MCF 10A (cell line): ENCODE measurements around the gene TRIM27. TPM values are rescaled to one million over a fixed set of nuclear protein-coding genes. Genes with fewer than 3 reads are reported as not detected.
"Not testable (repeated sequence)": the region's sequence is repeated elsewhere in the genome, so short reads cannot be mapped to it uniquely, and the experiment has no call there.

Experiments used
- BruUV-seq: library from RNA; stranded (reverse); fragments of 400-500 nt; replicated peaks from 2 replicates; lab custom pipeline; 2021; lab: Mats Ljungman, UMichigan
- CTCF ChIA-PET: fragments of 300-600 bp; sonication (Branson Sonifier 250); formaldehyde crosslinking; extraction: SDS; loops from one replicate; lab custom pipeline; 2021; ENCODE audit warnings: antibody characterized with exemption, inconsistent platforms; lab: Yijun Ruan, JAX
- POLR2A ChIA-PET: fragments of 300-600, 350-650 bp; sonication (Branson Sonifier 250); formaldehyde crosslinking; extraction: SDS; loops from one replicate; lab custom pipeline; 2020; ENCODE audit warnings: antibody characterized with exemption, inconsistent platforms; lab: Yijun Ruan, JAX
- DNase-seq: peaks from one replicate; pipeline ENCODE4 v3.0.0-alpha.2; 2018; ENCODE audit not compliant: unreplicated experiment
- H3K27ac Mint-ChIP-seq: one replicate; pipeline ENCODE4 v1.8.0; 2022; ENCODE audit warnings: mild to moderate bottlenecking, low read depth, mixed read lengths; ENCODE audit not compliant: unreplicated experiment
- H3K27me3 Mint-ChIP-seq: one replicate; pipeline ENCODE4 v1.8.0; 2022; ENCODE audit warnings: mixed read lengths; ENCODE audit not compliant: insufficient read depth, unreplicated experiment
- H3K36me3 Mint-ChIP-seq: one replicate; pipeline ENCODE4 v1.8.0; 2022; ENCODE audit warnings: mild to moderate bottlenecking, moderate library complexity, mixed read lengths; ENCODE audit not compliant: insufficient read depth, unreplicated experiment
- H3K4me1 Mint-ChIP-seq: one replicate; pipeline ENCODE4 v1.8.0; 2022; ENCODE audit warnings: mixed read lengths; ENCODE audit not compliant: insufficient read depth, unreplicated experiment
- H3K4me3 Mint-ChIP-seq: one replicate; pipeline ENCODE4 v1.8.0; 2022; ENCODE audit warnings: mild to moderate bottlenecking, moderate library complexity, mixed read lengths; ENCODE audit not compliant: unreplicated experiment
- H3K9me3 Mint-ChIP-seq: one replicate; pipeline ENCODE4 v1.8.0; 2022; ENCODE audit warnings: mixed read lengths; ENCODE audit not compliant: unreplicated experiment
- intact Hi-C: fragments of 100-400 bp; cut with micrococcal nuclease; formaldehyde crosslinking; loops from 2 replicates; pipeline ENCODE4 v1.14.1; 2022
- total RNA-seq: library from RNA; stranded (reverse); gene quantifications from 2 replicates; pipeline ENCODE4 v1.2.3, GENCODE V29; 2022
- TF ChIP-seq, protein P1 (sequence below): fragments of 200-600 bp; IDR thresholded peaks from one replicate; pipeline ENCODE4 v1.8.0; 2022; ENCODE audit warnings: antibody characterized with exemption, mild to moderate bottlenecking; ENCODE audit not compliant: unreplicated experiment

TRIM27 gene
- total RNA-seq, 1 experiment from 2014 or later: 68.9 TPM

GRCh38 chr6:28867086-28867409 is 56.7 kb downstream of the TRIM27 start:
- Mint-ChIP-seq H3K4me1 (peaks cover 14% of the 10 kb centered on the region), H3K27ac (no peak overlapping the region), H3K4me3 (peak overlapping the region; percentile 68), H3K9me3 (no peaks in the 10 kb centered on the region), H3K36me3 (peaks cover 13% of the 10 kb centered on the region), H3K27me3 (no peaks in the 10 kb centered on the region)
- BruUV-seq: no TSS peak
- ChIA-PET CTCF (interaction anchor here (1.6 kb wide), 1 partner anchor 23 kb away, joined by 5 read pairs; no protein-coding TSS in a partner anchor), POLR2A (interaction anchor here (0.6 to 5.5 kb wide), 3 partner anchors 18 to 29 kb away, joined by 3 to 37 read pairs (median 8); no protein-coding TSS in a partner anchor)
- TF ChIP-seq, protein P1, sequence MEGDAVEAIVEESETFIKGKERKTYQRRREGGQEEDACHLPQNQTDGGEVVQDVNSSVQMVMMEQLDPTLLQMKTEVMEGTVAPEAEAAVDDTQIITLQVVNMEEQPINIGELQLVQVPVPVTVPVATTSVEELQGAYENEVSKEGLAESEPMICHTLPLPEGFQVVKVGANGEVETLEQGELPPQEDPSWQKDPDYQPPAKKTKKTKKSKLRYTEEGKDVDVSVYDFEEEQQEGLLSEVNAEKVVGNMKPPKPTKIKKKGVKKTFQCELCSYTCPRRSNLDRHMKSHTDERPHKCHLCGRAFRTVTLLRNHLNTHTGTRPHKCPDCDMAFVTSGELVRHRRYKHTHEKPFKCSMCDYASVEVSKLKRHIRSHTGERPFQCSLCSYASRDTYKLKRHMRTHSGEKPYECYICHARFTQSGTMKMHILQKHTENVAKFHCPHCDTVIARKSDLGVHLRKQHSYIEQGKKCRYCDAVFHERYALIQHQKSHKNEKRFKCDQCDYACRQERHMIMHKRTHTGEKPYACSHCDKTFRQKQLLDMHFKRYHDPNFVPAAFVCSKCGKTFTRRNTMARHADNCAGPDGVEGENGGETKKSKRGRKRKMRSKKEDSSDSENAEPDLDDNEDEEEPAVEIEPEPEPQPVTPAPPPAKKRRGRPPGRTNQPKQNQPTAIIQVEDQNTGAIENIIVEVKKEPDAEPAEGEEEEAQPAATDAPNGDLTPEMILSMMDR: no peak
- intact Hi-C loops: no loop called here
- no peak for DNase-seq

DNA sequence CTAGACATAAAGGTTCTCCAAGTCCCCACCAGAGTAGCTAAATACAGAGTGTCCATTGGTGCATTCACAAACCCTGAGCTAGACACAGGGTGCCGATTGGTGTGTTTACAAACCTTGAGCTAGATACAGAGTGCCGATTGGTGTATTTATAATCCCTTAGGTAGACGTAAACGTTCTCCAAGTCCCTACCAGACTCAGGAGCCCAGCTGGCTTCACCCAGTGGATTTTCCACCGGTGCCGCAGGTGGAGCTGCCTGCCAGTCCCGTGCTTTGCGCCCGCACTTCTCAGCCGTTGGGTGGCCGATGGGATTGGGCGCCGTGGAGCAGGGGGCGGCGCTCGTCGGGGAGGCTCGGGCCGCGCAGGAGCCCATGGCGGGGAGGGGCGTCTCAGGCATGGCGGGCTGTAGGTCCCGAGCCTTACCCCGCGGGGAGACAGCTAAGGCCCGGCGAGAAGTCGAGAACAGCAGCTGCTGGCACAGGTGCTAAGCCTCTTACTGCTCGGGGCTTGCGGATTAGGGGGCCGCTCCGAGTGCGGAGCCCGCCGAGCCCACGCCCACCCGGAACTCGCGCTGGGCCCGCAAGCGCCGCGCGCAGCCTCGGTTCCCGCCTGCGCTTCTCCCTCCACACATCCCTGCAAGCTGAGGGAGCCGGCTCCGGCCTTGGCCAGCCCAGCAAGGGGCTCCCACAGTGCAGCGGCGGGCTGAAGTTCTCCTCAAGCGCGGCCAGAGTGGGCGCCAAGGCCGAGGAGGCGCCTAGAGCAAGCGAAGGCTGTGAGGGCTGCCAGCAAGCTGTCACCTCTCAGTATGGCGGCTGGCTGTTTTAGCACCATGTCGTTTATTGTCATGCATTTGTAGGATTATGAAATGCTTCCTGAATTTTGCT is 57.3 kb downstream of the TRIM27 start:
- Mint-ChIP-seq H3K4me1 (peaks cover 14% of the 10 kb centered on the region), H3K36me3 (peaks cover 13% of the 10 kb centered on the region), H3K4me3 (peak overlapping the region; percentile 68)
- intact Hi-C loops, H3K27ac Mint-ChIP-seq, H3K27me3 Mint-ChIP-seq, BruUV-seq, H3K9me3 Mint-ChIP-seq, DNase-seq: not testable (repeated sequence)
- ChIA-PET CTCF (interaction anchor here (0.6 to 2.6 kb wide), 8 partner anchors 17 to 1723 kb away, joined by 3 to 21 read pairs (median 4); no protein-coding TSS in a partner anchor), POLR2A (interaction anchor here (0.6 to 5.5 kb wide), 7 partner anchors 10 to 1751 kb away, joined by 3 to 37 read pairs (median 6); partner anchors contain the start of genes MRPS18B, PPP1R10 and TRIM27)

DNA sequence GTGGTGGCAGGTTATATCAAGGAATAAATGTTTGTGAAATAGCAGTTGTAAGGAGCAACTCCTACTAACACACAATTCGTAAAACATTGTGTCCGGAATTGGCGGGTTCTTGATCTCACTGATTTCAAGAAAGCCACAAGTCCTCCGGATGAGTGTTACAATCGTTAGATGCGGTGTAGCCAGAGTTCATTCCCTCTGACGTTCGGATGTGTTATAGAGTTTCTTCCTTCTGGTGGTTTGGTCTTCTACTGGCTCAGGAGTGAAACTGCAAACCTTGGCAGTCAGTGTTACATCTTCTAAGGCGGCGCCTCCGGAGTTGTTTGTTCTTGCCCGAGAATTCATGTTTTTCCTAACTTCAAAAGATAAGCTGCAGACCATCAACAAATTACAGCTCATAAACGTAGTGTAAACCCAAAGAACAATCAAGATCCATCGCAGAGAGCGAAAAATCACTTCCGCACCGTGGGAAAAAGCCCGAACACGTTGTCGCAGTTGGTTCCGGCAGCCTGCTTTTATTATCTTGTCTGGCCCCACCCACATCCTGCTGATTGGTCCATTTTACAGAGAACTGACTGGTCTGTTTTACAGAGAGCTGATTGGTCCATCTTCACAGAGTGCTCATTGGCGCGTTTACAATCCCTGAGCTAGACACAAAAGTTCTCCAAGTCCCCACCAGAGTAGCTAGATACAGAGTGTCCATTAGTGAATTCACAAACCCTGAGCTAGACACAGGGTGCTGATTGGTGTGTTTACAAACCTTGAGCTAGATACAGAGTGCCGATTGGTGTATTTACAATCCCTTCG is 58.2 kb downstream of the TRIM27 start:
- intact Hi-C loops: no loop called here
- TF ChIP-seq, protein P1: no peak
- H3K4me1 Mint-ChIP-seq: peaks cover 14% of the 10 kb centered on the region
- no peaks in the 10 kb centered on the region for H3K9me3 Mint-ChIP-seq
- H3K27ac Mint-ChIP-seq: no peak overlapping the region
- BruUV-seq: no TSS peak
- H3K36me3 Mint-ChIP-seq: peaks cover 13% of the 10 kb centered on the region
- peak overlapping the region; percentile 68 for H3K4me3 Mint-ChIP-seq
- DNase-seq: no peak
- ChIA-PET POLR2A (interaction anchor here (0.8 to 5.5 kb wide), 6 partner anchors 11 to 1752 kb away, joined by 3 to 37 read pairs (median 7); partner anchors contain the start of genes MRPS18B, PPP1R10 and TRIM27), CTCF (interaction anchor here (0.6 to 2.6 kb wide), 10 partner anchors 18 to 1722 kb away, joined by 3 to 21 read pairs (median 4); no protein-coding TSS in a partner anchor)
- no peaks in the 10 kb centered on the region for H3K27me3 Mint-ChIP-seq

GRCh38 chr6:28864326-28864923 is 59.4 kb downstream of the TRIM27 start:
- ChIA-PET POLR2A (interaction anchor here (0.6 to 5.5 kb wide), 8 partner anchors 23 to 972 kb away, joined by 3 to 37 read pairs (median 12); partner anchors contain the start of gene TRIM27), CTCF (interaction anchor here (0.6 to 2.8 kb wide), 11 partner anchors 12 to 158 kb away, joined by 3 to 21 read pairs (median 4); no protein-coding TSS in a partner anchor)

More at GRCh38 chr6:28864326-28864923, 59.4 kb downstream of the TRIM27 start:
- peaks cover 13% of the 10 kb centered on the region for H3K36me3 Mint-ChIP-seq
- peaks cover 14% of the 10 kb centered on the region for H3K4me1 Mint-ChIP-seq
- H3K27ac Mint-ChIP-seq: peak overlapping the region; percentile 53
- DNase-seq: no peak
- TF ChIP-seq, protein P1: no peak
- H3K9me3 Mint-ChIP-seq: no peaks in the 10 kb centered on the region
- H3K4me3 Mint-ChIP-seq: peak overlapping the region; percentile 93
- no TSS peak for BruUV-seq
- no peaks in the 10 kb centered on the region for H3K27me3 Mint-ChIP-seq
- intact Hi-C loops: loop anchor here (1.0 kb wide), 2 partner anchors 17 to 178 kb away; no protein-coding TSS in a partner anchor
